GM12892 (cell line): ENCODE data around the gene NFIB.

Source experiments
- POLR2A ChIP-seq: IDR thresholded peaks from 2 replicates; pipeline ENCODE4 v1.6.1; 2011; ENCODE audit warnings: low read depth, low read length, control low read depth
- TAF1 ChIP-seq: IDR thresholded peaks from 2 replicates; pipeline ENCODE4 v1.6.1; 2011; ENCODE audit warnings: low read depth, mild to moderate bottlenecking, control low read depth, low read length, borderline replicate concordance

GRCh38 chr9:14058325-14058688 is 255.6 kb downstream of the NFIB start:
- TF ChIP-seq POLR2A (no peak), TAF1 (no peak)
